HEK293 (cell line): ENCODE data around the gene KLRB1.

ENCODE experiments used
- CTCF ChIA-PET: fragments of 350-600 bp; formaldehyde crosslinking; extraction: SDS; loops from one replicate; lab custom pipeline; 2021; ENCODE audit warnings: antibody characterized with exemption; lab: Yijun Ruan, JAX
- POLR2A ChIA-PET: fragments of 300-600 bp; formaldehyde crosslinking; extraction: SDS; loops from one replicate; lab custom pipeline; 2020; ENCODE audit warnings: antibody characterized with exemption, inconsistent platforms; lab: Yijun Ruan, JAX
- H3K27ac ChIP-seq: fragments of 200-500 bp; sonication (Bioruptor generic); 2 replicates; pipeline ENCODE4 v1.5.1; 2014; ENCODE audit warnings: low read depth, low read length, control low read depth, inconsistent platforms; ENCODE audit errors: extremely low read depth
- H3K36me3 ChIP-seq, 2 experiments: fragments of 200-500 bp in 1 of 2; sonication (Bioruptor generic) in 1 of 2; 1 replicate in 1 of 2; 2 replicates in 1 of 2; pipeline ENCODE4 v1.5.1; 2014 to 2017; ENCODE audit warnings: inconsistent platforms in 2 of 2, low read length in 2 of 2; ENCODE audit not compliant: control insufficient read depth in 2 of 2, insufficient read depth in 1 of 2
- H3K4me1 ChIP-seq: fragments of 200-500 bp; sonication (Bioruptor generic); 2 replicates; pipeline ENCODE4 v1.5.1; 2014; ENCODE audit warnings: mild to moderate bottlenecking, low read length, inconsistent platforms; ENCODE audit not compliant: control insufficient read depth, insufficient read depth
- H3K4me3 ChIP-seq: 2 replicates; pipeline ENCODE4 v1.5.1; 2011; ENCODE audit warnings: low read depth, mild to moderate bottlenecking, control low read depth, low read length, moderate library complexity
- H3K9me3 ChIP-seq: fragments of 200-500 bp; sonication (Bioruptor generic); 2 replicates; pipeline ENCODE4 v1.5.1; 2014; ENCODE audit warnings: low read depth, low read length, inconsistent platforms; ENCODE audit not compliant: control insufficient read depth, insufficient read depth
- HOXC10 ChIP-seq: sonication (generic); formaldehyde crosslinking; IDR thresholded peaks from 2 replicates; pipeline ENCODE4 v1.8.1; 2023; ENCODE audit warnings: mild to moderate bottlenecking, missing genetic modification reagents
- KLF9 ChIP-seq: fragments of 450-650 bp; formaldehyde crosslinking; IDR thresholded peaks from 2 replicates; pipeline ENCODE4 v1.5.1; 2016; ENCODE audit warnings: missing biosample characterization, missing genetic modification characterization, low read depth
- PRDM1 ChIP-seq: fragments of 450-650 bp; formaldehyde crosslinking; IDR thresholded peaks from 2 replicates; pipeline ENCODE4; 2016; ENCODE audit warnings: missing biosample characterization, missing genetic modification characterization
- SALL2 ChIP-seq: fragments of 450-650 bp; formaldehyde crosslinking; IDR thresholded peaks from 2 replicates; pipeline ENCODE4 v1.5.0; 2017; ENCODE audit warnings: missing biosample characterization, mild to moderate bottlenecking, missing genetic modification characterization, borderline replicate concordance
- SP2 ChIP-seq: fragments of 450-650 bp; formaldehyde crosslinking; IDR thresholded peaks from 2 replicates; pipeline ENCODE4 v1.5.1; 2016; ENCODE audit warnings: missing biosample characterization, missing genetic modification characterization
- SP3 ChIP-seq: fragments of 450-650 bp; formaldehyde crosslinking; IDR thresholded peaks from 2 replicates; pipeline ENCODE4 v1.5.1; 2016; ENCODE audit warnings: missing biosample characterization, missing genetic modification characterization
- ZBTB48 ChIP-seq: fragments of 450-650 bp; formaldehyde crosslinking; IDR thresholded peaks from 2 replicates; pipeline ENCODE4 v1.5.1; 2016; ENCODE audit warnings: missing biosample characterization, missing genetic modification characterization
- ZFHX2 ChIP-seq: fragments of 450-650 bp; formaldehyde crosslinking; conservative IDR thresholded peaks from 2 replicates; pipeline ENCODE4 v1.5.1; 2016; ENCODE audit warnings: missing biosample characterization, missing genetic modification characterization
- ZIC2 ChIP-seq: fragments of 450-650 bp; formaldehyde crosslinking; IDR thresholded peaks from 2 replicates; pipeline ENCODE4 v1.5.1; 2016; ENCODE audit warnings: missing biosample characterization, missing genetic modification characterization
- ZNF140 ChIP-seq: fragments of 450-650 bp; formaldehyde crosslinking; IDR thresholded peaks from 2 replicates; pipeline ENCODE4 v1.5.1; 2016; ENCODE audit warnings: missing biosample characterization, missing genetic modification characterization
- ZNF2 ChIP-seq: fragments of 450-650 bp; formaldehyde crosslinking; IDR thresholded peaks from 2 replicates; pipeline ENCODE4 v1.5.1; 2016; ENCODE audit warnings: missing biosample characterization, missing genetic modification characterization
- ZNF211 ChIP-seq: fragments of 450-650 bp; formaldehyde crosslinking; IDR thresholded peaks from 2 replicates; pipeline ENCODE4 v1.5.1; 2016; ENCODE audit warnings: low read depth, missing biosample characterization, missing genetic modification characterization
- ZNF223 ChIP-seq: fragments of 450-650 bp; formaldehyde crosslinking; IDR thresholded peaks from 2 replicates; pipeline ENCODE4 v1.5.1; 2016; ENCODE audit warnings: missing biosample characterization, missing genetic modification characterization
- ZNF292 ChIP-seq: fragments of 450-650 bp; formaldehyde crosslinking; IDR thresholded peaks from 2 replicates; pipeline ENCODE4 v1.5.1; 2016; ENCODE audit warnings: low read depth, missing biosample characterization, missing genetic modification characterization, borderline replicate concordance
- ZNF341 ChIP-seq: fragments of 450-650 bp; formaldehyde crosslinking; IDR thresholded peaks from 2 replicates; pipeline ENCODE4; 2016; ENCODE audit warnings: low read depth, missing biosample characterization, missing genetic modification characterization
- ZNF433 ChIP-seq: fragments of 450-650 bp; formaldehyde crosslinking; IDR thresholded peaks from 2 replicates; pipeline ENCODE4 v1.5.1; 2016; ENCODE audit warnings: missing biosample characterization, missing genetic modification characterization, low read depth
- ZNF48 ChIP-seq: fragments of 450-650 bp; formaldehyde crosslinking; IDR thresholded peaks from 2 replicates; pipeline ENCODE4 v1.5.1; 2016; ENCODE audit warnings: missing biosample characterization, missing genetic modification characterization
- ZNF555 ChIP-seq: fragments of 450-650 bp; formaldehyde crosslinking; conservative IDR thresholded peaks from 2 replicates; pipeline ENCODE4 v1.5.1; 2017; ENCODE audit warnings: missing biosample characterization, mild to moderate bottlenecking, missing genetic modification characterization, inconsistent platforms
- ZNF571 ChIP-seq: fragments of 450-650 bp; formaldehyde crosslinking; IDR thresholded peaks from 2 replicates; pipeline ENCODE4 v1.5.0; 2017; ENCODE audit warnings: missing biosample characterization, missing genetic modification characterization
- ZNF600 ChIP-seq: fragments of 450-650 bp; formaldehyde crosslinking; IDR thresholded peaks from 2 replicates; pipeline ENCODE4 v1.5.1; 2016; ENCODE audit warnings: missing biosample characterization, missing genetic modification characterization
- ZNF610 ChIP-seq: fragments of 450-650 bp; formaldehyde crosslinking; IDR thresholded peaks from 2 replicates; pipeline ENCODE4 v1.5.1; 2016; ENCODE audit warnings: missing biosample characterization, missing genetic modification characterization, borderline replicate concordance
- ZNF626 ChIP-seq: fragments of 450-650 bp; sonication (Bioruptor Pico); formaldehyde crosslinking; IDR thresholded peaks from 2 replicates; pipeline ENCODE4 v1.5.1; 2018; ENCODE audit warnings: missing biosample characterization, missing genetic modification characterization, inconsistent platforms
- ZNF658 ChIP-seq: fragments of 450-650 bp; formaldehyde crosslinking; IDR thresholded peaks from 2 replicates; pipeline ENCODE4; 2016; ENCODE audit warnings: missing biosample characterization, missing genetic modification characterization
- ZNF692 ChIP-seq: fragments of 450-650 bp; formaldehyde crosslinking; IDR thresholded peaks from 2 replicates; pipeline ENCODE4 v1.5.1; 2016; ENCODE audit warnings: missing biosample characterization, missing genetic modification characterization
- ZNF701 ChIP-seq: fragments of 450-650 bp; formaldehyde crosslinking; IDR thresholded peaks from 2 replicates; pipeline ENCODE4 v1.5.1; 2016; ENCODE audit warnings: missing biosample characterization, missing genetic modification characterization
- ZNF704 ChIP-seq: fragments of 450-650 bp; formaldehyde crosslinking; IDR thresholded peaks from 2 replicates; pipeline ENCODE4 v1.5.1; 2016; ENCODE audit warnings: missing biosample characterization, missing genetic modification characterization
- TF ChIP-seq, protein P1 (sequence below): fragments of 450-650 bp; formaldehyde crosslinking; IDR thresholded peaks from 2 replicates; pipeline ENCODE4 v1.5.1; 2016; ENCODE audit warnings: missing biosample characterization, missing genetic modification characterization, borderline replicate concordance
- TF ChIP-seq, protein P2 (sequence below): fragments of 450-650 bp; IDR thresholded peaks from 2 replicates; pipeline ENCODE4 v1.5.1; 2018; ENCODE audit warnings: missing biosample characterization, missing genetic modification characterization

Gene KLRB1

GRCh38 chr12:9632766-9633165, 25.1 kb upstream of the KLRB1 start:
- CTCF ChIA-PET: interaction anchor here (0.7 to 8.7 kb wide), 3 partner anchors 56 to 77 kb away, joined by 3 to 87 read pairs (median 3); no protein-coding TSS in a partner anchor
- TF ChIP-seq ZFHX2 (tag by site-specific recombination) (no peak), ZNF571 (no peak), ZNF555 (no peak), ZNF704 (tag by site-specific recombination) (no peak), SP3 (no peak), ZNF48 (tag by site-specific recombination) (no peak), KLF9 (tag by site-specific recombination) (no peak), ZNF600 (no peak), ZNF610 (tag by site-specific recombination) (no peak), ZNF292 (no peak), ZNF211 (tag by site-specific recombination) (no peak)
- TF ChIP-seq, protein P1, sequence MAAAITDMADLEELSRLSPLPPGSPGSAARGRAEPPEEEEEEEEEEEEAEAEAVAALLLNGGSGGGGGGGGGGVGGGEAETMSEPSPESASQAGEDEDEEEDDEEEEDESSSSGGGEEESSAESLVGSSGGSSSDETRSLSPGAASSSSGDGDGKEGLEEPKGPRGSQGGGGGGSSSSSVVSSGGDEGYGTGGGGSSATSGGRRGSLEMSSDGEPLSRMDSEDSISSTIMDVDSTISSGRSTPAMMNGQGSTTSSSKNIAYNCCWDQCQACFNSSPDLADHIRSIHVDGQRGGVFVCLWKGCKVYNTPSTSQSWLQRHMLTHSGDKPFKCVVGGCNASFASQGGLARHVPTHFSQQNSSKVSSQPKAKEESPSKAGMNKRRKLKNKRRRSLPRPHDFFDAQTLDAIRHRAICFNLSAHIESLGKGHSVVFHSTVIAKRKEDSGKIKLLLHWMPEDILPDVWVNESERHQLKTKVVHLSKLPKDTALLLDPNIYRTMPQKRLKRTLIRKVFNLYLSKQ (tag by site-specific recombination): no peak
- H3K36me3 ChIP-seq: no peaks in the 10 kb centered on the region
- no peaks in the 10 kb centered on the region for H3K9me3 ChIP-seq
- no peaks in the 10 kb centered on the region for H3K4me1 ChIP-seq
- H3K4me3 ChIP-seq: no peak overlapping the region
- POLR2A ChIA-PET: no interaction called here
- no peak overlapping the region for H3K27ac ChIP-seq

GRCh38 chr12:9626821-9627220, 19.1 kb upstream of the KLRB1 start:
- TF ChIP-seq ZIC2 (tag by site-specific recombination): no peak
- no peak for TF ChIP-seq ZNF701 (tag by site-specific recombination)
- no peak for TF ChIP-seq ZNF140 (tag by site-specific recombination)
- TF ChIP-seq KLF9 (tag by site-specific recombination): no peak
- no peak for TF ChIP-seq ZNF223 (tag by site-specific recombination)
- TF ChIP-seq ZNF658 (tag by site-specific recombination): no peak
- no peak for TF ChIP-seq ZNF341
- no peak for TF ChIP-seq PRDM1 (tag by site-specific recombination)
- TF ChIP-seq, protein P2, sequence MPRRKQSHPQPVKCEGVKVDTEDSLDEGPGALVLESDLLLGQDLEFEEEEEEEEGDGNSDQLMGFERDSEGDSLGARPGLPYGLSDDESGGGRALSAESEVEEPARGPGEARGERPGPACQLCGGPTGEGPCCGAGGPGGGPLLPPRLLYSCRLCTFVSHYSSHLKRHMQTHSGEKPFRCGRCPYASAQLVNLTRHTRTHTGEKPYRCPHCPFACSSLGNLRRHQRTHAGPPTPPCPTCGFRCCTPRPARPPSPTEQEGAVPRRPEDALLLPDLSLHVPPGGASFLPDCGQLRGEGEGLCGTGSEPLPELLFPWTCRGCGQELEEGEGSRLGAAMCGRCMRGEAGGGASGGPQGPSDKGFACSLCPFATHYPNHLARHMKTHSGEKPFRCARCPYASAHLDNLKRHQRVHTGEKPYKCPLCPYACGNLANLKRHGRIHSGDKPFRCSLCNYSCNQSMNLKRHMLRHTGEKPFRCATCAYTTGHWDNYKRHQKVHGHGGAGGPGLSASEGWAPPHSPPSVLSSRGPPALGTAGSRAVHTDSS: no peak
- no peak for TF ChIP-seq ZNF692 (tag by site-specific recombination)
- TF ChIP-seq ZNF600: no peak
- no peak for TF ChIP-seq SP2
- TF ChIP-seq ZNF433 (tag by site-specific recombination): no peak
- TF ChIP-seq ZNF2 (tag by site-specific recombination): no peak
- TF ChIP-seq ZBTB48 (tag by site-specific recombination): no peak
- no peak for TF ChIP-seq HOXC10
- TF ChIP-seq ZNF626 (tag by site-specific recombination): no peak
- no peak for TF ChIP-seq SALL2 (tag by site-specific recombination)
- POLR2A ChIA-PET: no interaction called here
- CTCF ChIA-PET: no interaction called here

More at GRCh38 chr12:9626821-9627220, 19.1 kb upstream of the KLRB1 start:
- Histone ChIP-seq H3K4me1 (no peaks in the 10 kb centered on the region), H3K4me3 (no peak overlapping the region), H3K36me3 (no peaks in the 10 kb centered on the region), H3K27ac (no peak overlapping the region), H3K9me3 (no peaks in the 10 kb centered on the region)
